Karpas-422 (cell line): Measurements from ENCODE around the gene NWD2. TPM values are rescaled to one million over a fixed set of nuclear protein-coding genes. Genes with fewer than 3 reads are reported as not detected.

ENCODE experiments used
- DNase-seq: peaks from one replicate; pipeline ENCODE4 v3.0.0-alpha.2; 2015
- H2AFZ ChIP-seq: fragments of 200-600 bp; sonication (generic); 2 replicates; pipeline ENCODE4 v1.6.1; 2014; ENCODE audit warnings: antibody characterized with exemption, low read length, mixed read lengths
- H3K27ac ChIP-seq: fragments of 200-600 bp; sonication (generic); 2 replicates; pipeline ENCODE4 v1.5.1; 2014; ENCODE audit warnings: mild to moderate bottlenecking, low read length, moderate library complexity
- H3K27me3 ChIP-seq: fragments of 200-600 bp; sonication (generic); 2 replicates; pipeline ENCODE4 v1.6.1; 2014; ENCODE audit warnings: low read length, mixed read lengths
- H3K36me3 ChIP-seq: fragments of 200-600 bp; sonication (generic); 2 replicates; pipeline ENCODE4 v1.6.1; 2014; ENCODE audit warnings: low read length, mixed read lengths; ENCODE audit not compliant: insufficient read depth
- H3K4me1 ChIP-seq: fragments of 200-600 bp; sonication (generic); 2 replicates; pipeline ENCODE4 v1.6.1; 2014; ENCODE audit warnings: mild to moderate bottlenecking, low read length, mixed read lengths
- H3K4me2 ChIP-seq: fragments of 200-600 bp; sonication (generic); 2 replicates; pipeline ENCODE4 v1.6.1; 2014; ENCODE audit warnings: low read length, low read depth, mild to moderate bottlenecking; ENCODE audit not compliant: poor library complexity, severe bottlenecking
- H3K4me3 ChIP-seq: fragments of 200-600 bp; sonication (generic); 2 replicates; pipeline ENCODE4 v1.5.1; 2014; ENCODE audit warnings: mild to moderate bottlenecking, antibody characterized with exemption, low read length, mixed read lengths
- H3K79me2 ChIP-seq: fragments of 200-600 bp; sonication (generic); 2 replicates; pipeline ENCODE4 v1.6.1; 2014; ENCODE audit warnings: mild to moderate bottlenecking, low read length, mixed read lengths
- H3K9ac ChIP-seq: fragments of 200-600 bp; sonication (generic); 2 replicates; pipeline ENCODE4 v1.6.0; 2014; ENCODE audit warnings: low read length
- H3K9me2 ChIP-seq: fragments of 200-600 bp; sonication (generic), shearing (Covaris generic); replicated peaks from 2 replicates; pipeline ENCODE4 v1.6.0; 2014; ENCODE audit warnings: mild to moderate bottlenecking, low read length, moderate library complexity; ENCODE audit not compliant: insufficient read depth
- H3K9me3 ChIP-seq: fragments of 300-700, 200-600 bp; sonication (generic); 2 replicates; pipeline ENCODE4 v1.6.1; 2014; ENCODE audit warnings: low read length, mixed read lengths
- H4K20me1 ChIP-seq: fragments of 200-600 bp; sonication (generic); 2 replicates; pipeline ENCODE4 v1.6.1; 2014; ENCODE audit warnings: mild to moderate bottlenecking, antibody characterized with exemption, low read length, low read depth; ENCODE audit not compliant: insufficient read depth
- total RNA-seq: library from RNA; depleted of rRNA; stranded (reverse); fragments of >200 nt; shearing (Covaris generic); gene quantifications from 2 replicates; pipeline ENCODE4 v1.2.3, GENCODE V29; 2014; ENCODE audit warnings: low replicate concordance

Gene NWD2
- total RNA-seq, 1 experiment from 2014 or later = not detected

- Histone ChIP-seq H3K9ac (no peak overlapping the region), H3K4me2 (no peak overlapping the region), H3K9me3 (no peaks in the 10 kb centered on the region), H3K4me1 (no peaks in the 10 kb centered on the region), H3K79me2 (no peaks in the 10 kb centered on the region), H3K9me2 (no peaks in the 10 kb centered on the region), H3K36me3 (no peaks in the 10 kb centered on the region), H3K27me3 (no peaks in the 10 kb centered on the region), H3K4me3 (no peak overlapping the region), H3K27ac (no peak overlapping the region), H2AFZ (no peak overlapping the region), H4K20me1 (no peaks in the 10 kb centered on the region)
- no peak for DNase-seq
Observed at GRCh38 chr4:37245391-37245954, 930 bp downstream of the NWD2 start.

- H2AFZ ChIP-seq = no peak overlapping the region
- no peak for DNase-seq
- H3K4me2 ChIP-seq = no peak overlapping the region
- no peak overlapping the region for H3K9ac ChIP-seq
- no peaks in the 10 kb centered on the region for H3K9me2 ChIP-seq
- H3K79me2 ChIP-seq = no peaks in the 10 kb centered on the region
- no peak overlapping the region for H3K27ac ChIP-seq
- no peaks in the 10 kb centered on the region for H3K4me1 ChIP-seq
- H3K27me3 ChIP-seq = no peaks in the 10 kb centered on the region
- no peaks in the 10 kb centered on the region for H3K36me3 ChIP-seq
- no peak overlapping the region for H3K4me3 ChIP-seq
- H4K20me1 ChIP-seq = no peaks in the 10 kb centered on the region
- H3K9me3 ChIP-seq = no peaks in the 10 kb centered on the region
Observed at GRCh38 chr4:37246891-37247290, 2.3 kb downstream of the NWD2 start.

GRCh38 chr4:37258221-37258620, 13.7 kb downstream of the NWD2 start:
- H3K27ac ChIP-seq = no peak overlapping the region
- no peaks in the 10 kb centered on the region for H4K20me1 ChIP-seq
- H3K9ac ChIP-seq = no peak overlapping the region
- H3K9me2 ChIP-seq = no peaks in the 10 kb centered on the region
- H3K9me3 ChIP-seq = no peaks in the 10 kb centered on the region
- H3K36me3 ChIP-seq = no peaks in the 10 kb centered on the region
- no peaks in the 10 kb centered on the region for H3K4me1 ChIP-seq
- no peak overlapping the region for H2AFZ ChIP-seq
- no peak overlapping the region for H3K4me3 ChIP-seq
- no peaks in the 10 kb centered on the region for H3K79me2 ChIP-seq
- DNase-seq = no peak
- H3K4me2 ChIP-seq = no peak overlapping the region
- H3K27me3 ChIP-seq = no peaks in the 10 kb centered on the region

GRCh38 chr4:37268319-37268718, 23.8 kb downstream of the NWD2 start:
- Histone ChIP-seq H3K9ac (no peak overlapping the region), H3K9me3 (no peaks in the 10 kb centered on the region), H3K4me1 (no peaks in the 10 kb centered on the region), H2AFZ (no peak overlapping the region), H3K4me3 (no peak overlapping the region), H3K36me3 (no peaks in the 10 kb centered on the region), H3K27me3 (no peaks in the 10 kb centered on the region), H3K27ac (no peak overlapping the region), H3K9me2 (no peaks in the 10 kb centered on the region), H3K79me2 (no peaks in the 10 kb centered on the region), H4K20me1 (no peaks in the 10 kb centered on the region), H3K4me2 (no peak overlapping the region)
- DNase-seq = no peak

- Histone ChIP-seq H3K79me2 (no peaks in the 10 kb centered on the region), H3K27ac (no peak overlapping the region), H3K27me3 (no peaks in the 10 kb centered on the region), H2AFZ (no peak overlapping the region), H3K4me2 (no peak overlapping the region), H3K4me1 (no peaks in the 10 kb centered on the region), H3K9ac (no peak overlapping the region), H4K20me1 (no peaks in the 10 kb centered on the region), H3K9me3 (no peaks in the 10 kb centered on the region), H3K36me3 (no peaks in the 10 kb centered on the region), H3K4me3 (no peak overlapping the region), H3K9me2 (no peaks in the 10 kb centered on the region)
- DNase-seq = no peak
Observed at GRCh38 chr4:37279121-37279520, 34.6 kb downstream of the NWD2 start.

- H3K9ac ChIP-seq = no peak overlapping the region
- no peaks in the 10 kb centered on the region for H3K4me1 ChIP-seq
- no peaks in the 10 kb centered on the region for H4K20me1 ChIP-seq
- H3K4me3 ChIP-seq = no peak overlapping the region
- H3K27me3 ChIP-seq = no peaks in the 10 kb centered on the region
- no peaks in the 10 kb centered on the region for H3K9me3 ChIP-seq
- H2AFZ ChIP-seq = no peak overlapping the region
- no peaks in the 10 kb centered on the region for H3K36me3 ChIP-seq
- no peak overlapping the region for H3K27ac ChIP-seq
- H3K4me2 ChIP-seq = no peak overlapping the region
- H3K79me2 ChIP-seq = no peaks in the 10 kb centered on the region
- H3K9me2 ChIP-seq = no peaks in the 10 kb centered on the region
- DNase-seq = no peak
Observed at GRCh38 chr4:37279894-37280592, 35.5 kb downstream of the NWD2 start.

- DNase-seq = no peak
- no peaks in the 10 kb centered on the region for H3K79me2 ChIP-seq
- H3K9me2 ChIP-seq = no peaks in the 10 kb centered on the region
- H3K27ac ChIP-seq = no peak overlapping the region
- H3K27me3 ChIP-seq = no peaks in the 10 kb centered on the region
- H3K4me2 ChIP-seq = no peak overlapping the region
- no peaks in the 10 kb centered on the region for H3K4me1 ChIP-seq
- no peaks in the 10 kb centered on the region for H3K36me3 ChIP-seq
- no peak overlapping the region for H3K9ac ChIP-seq
- no peak overlapping the region for H2AFZ ChIP-seq
- no peaks in the 10 kb centered on the region for H4K20me1 ChIP-seq
- no peak overlapping the region for H3K4me3 ChIP-seq
- no peaks in the 10 kb centered on the region for H3K9me3 ChIP-seq
Observed at GRCh38 chr4:37299468-37299867, 54.9 kb downstream of the NWD2 start.

- H3K27me3 ChIP-seq = no peaks in the 10 kb centered on the region
- no peak for DNase-seq
- no peak overlapping the region for H3K4me3 ChIP-seq
- H3K36me3 ChIP-seq = no peaks in the 10 kb centered on the region
- no peaks in the 10 kb centered on the region for H4K20me1 ChIP-seq
- H3K4me2 ChIP-seq = no peak overlapping the region
- H3K27ac ChIP-seq = no peak overlapping the region
- no peak overlapping the region for H3K9ac ChIP-seq
- H2AFZ ChIP-seq = no peak overlapping the region
- H3K79me2 ChIP-seq = no peaks in the 10 kb centered on the region
- H3K4me1 ChIP-seq = no peaks in the 10 kb centered on the region
- H3K9me2 ChIP-seq = no peaks in the 10 kb centered on the region
- H3K9me3 ChIP-seq = no peaks in the 10 kb centered on the region
Observed at GRCh38 chr4:37304612-37305011, 60.1 kb downstream of the NWD2 start.
